AML-193 (cell line): ENCODE measurements around the gene UTP20.

Experiments
- DNase-seq, 2 experiments: peaks; one replicate each; lab custom pipeline; 2025; lab: John Stamatoyannopoulos, UW

The UTP20 gene

GRCh38 chr12:101280006-101280505 is at the start of gene UTP20:
UTP20 (plus strand) TSS chr12:101280105; CDS start chr12:101280283, 178 bp downstream.
- peak; percentile 58 to 74 for DNase-seq

GRCh38 chr12:101230547-101230946 is 49.4 kb upstream of the UTP20 start:
- DNase-seq: no peak

GRCh38 chr12:101231636-101232035 is 48.3 kb upstream of the UTP20 start:
- DNase-seq: no peak

- DNase-seq: no peak
Measured at GRCh38 chr12:101235686-101236085, 44.2 kb upstream of the UTP20 start.

- no peak for DNase-seq
Measured at GRCh38 chr12:101238306-101238705, 41.6 kb upstream of the UTP20 start.

GRCh38 chr12:101238800-101239329 is 41.0 kb upstream of the UTP20 start:
- no peak for DNase-seq

GRCh38 chr12:101243074-101243473 is 36.8 kb upstream of the UTP20 start:
- no peak for DNase-seq

- DNase-seq: no peak
Measured at GRCh38 chr12:101243616-101244015, 36.3 kb upstream of the UTP20 start.

GRCh38 chr12:101256266-101256665 is 23.6 kb upstream of the UTP20 start:
- no peak for DNase-seq

- no peak for DNase-seq
Measured at GRCh38 chr12:101257357-101257756, 22.5 kb upstream of the UTP20 start.

- no peak for DNase-seq
Measured at GRCh38 chr12:101267111-101267510, 12.8 kb upstream of the UTP20 start.

- DNase-seq: no peak
Measured at GRCh38 chr12:101276433-101276832, 3.5 kb upstream of the UTP20 start.

GRCh38 chr12:101277443-101277842 is 2.5 kb upstream of the UTP20 start:
- no peak for DNase-seq

- no peak for DNase-seq
Measured at GRCh38 chr12:101287357-101287756, 7.5 kb downstream of the UTP20 start.

- no peak for DNase-seq
Measured at GRCh38 chr12:101297661-101298060, 17.8 kb downstream of the UTP20 start.

- DNase-seq: no peak
Measured at GRCh38 chr12:101298426-101298825, 18.5 kb downstream of the UTP20 start.

GRCh38 chr12:101299346-101299745 is 19.4 kb downstream of the UTP20 start:
- no peak for DNase-seq

- DNase-seq: no peak
Measured at GRCh38 chr12:101299931-101300330, 20.0 kb downstream of the UTP20 start.

GRCh38 chr12:101302741-101303140 is 22.8 kb downstream of the UTP20 start:
- DNase-seq: no peak

GRCh38 chr12:101305226-101305779 is 25.4 kb downstream of the UTP20 start:
- no peak for DNase-seq

GRCh38 chr12:101305794-101306193 is 25.9 kb downstream of the UTP20 start:
- no peak for DNase-seq

GRCh38 chr12:101322480-101322879 is 42.6 kb downstream of the UTP20 start:
- DNase-seq: no peak

- no peak for DNase-seq
Measured at GRCh38 chr12:101323255-101323654, 43.4 kb downstream of the UTP20 start.

- no peak for DNase-seq
Measured at GRCh38 chr12:101325590-101325989, 45.7 kb downstream of the UTP20 start.
